ENCODE measurements around the gene ALDH4A1.

Gene ALDH4A1

GRCh38 chr1:18944810-18945209, 42.5 kb upstream of the ALDH4A1 start:
- Mint-ChIP-seq H3K4me3 (peak overlapping the region; percentile 24), H3K9me3 (no peaks in the 10 kb centered on the region), H3K27ac (ENCODE audit: low read depth) (peak overlapping the region; percentile 67), H3K4me1 (peaks cover 85% of the 10 kb centered on the region), H3K27me3 (no peaks in the 10 kb centered on the region), H3K36me3 (ENCODE audit: insufficient read depth) (peaks cover 36% of the 10 kb centered on the region)
- DNase-seq (ENCODE audit: low spot score in 2 of 2), result no peak
- ATAC-seq (replicated peaks; ENCODE audit: extremely low read depth, poor library complexity, severe bottlenecking), result no peak

DNA sequence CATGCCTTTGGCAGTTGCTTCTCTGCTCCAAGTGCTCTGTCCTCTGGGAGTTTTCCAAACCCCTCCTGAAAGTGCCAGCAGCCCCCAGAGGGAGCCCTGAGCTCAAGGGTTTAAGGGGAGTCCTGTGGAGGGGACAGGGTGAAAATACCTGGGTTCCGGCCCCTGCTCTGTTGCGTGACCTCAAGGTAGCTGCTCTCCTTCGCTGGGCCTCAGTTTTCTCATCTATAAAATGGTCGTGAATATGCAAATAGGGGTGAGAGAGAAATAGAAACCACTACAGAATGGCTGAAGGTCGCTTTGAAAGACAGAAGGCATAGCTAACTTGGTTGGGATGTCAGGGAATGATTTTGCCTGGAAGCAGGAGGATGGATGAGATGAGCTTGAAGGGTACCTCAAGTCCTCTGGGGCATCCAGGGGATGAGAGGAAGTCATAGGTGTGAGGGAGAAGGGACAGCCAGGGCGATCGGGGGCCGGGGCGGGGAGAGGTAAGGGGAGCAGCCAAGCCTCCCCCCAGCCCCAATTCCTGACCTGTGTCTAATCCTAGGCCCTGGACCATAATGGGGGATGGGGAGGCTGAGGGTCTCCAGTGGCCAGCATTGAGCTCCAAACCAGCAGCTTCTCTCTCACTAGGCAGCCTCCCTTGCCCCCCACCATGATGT, 41.7 kb upstream of the ALDH4A1 start:
- DNase-seq (ENCODE audit: low spot score in 2 of 2), result no peak
- Mint-ChIP-seq H3K4me3 (peak overlapping the region; percentile 24), H3K4me1 (peaks cover 82% of the 10 kb centered on the region), H3K27ac (ENCODE audit: low read depth) (peak overlapping the region; percentile 67), H3K9me3 (no peaks in the 10 kb centered on the region), H3K36me3 (ENCODE audit: insufficient read depth) (peaks cover 32% of the 10 kb centered on the region), H3K27me3 (no peaks in the 10 kb centered on the region)
- ATAC-seq (replicated peaks; ENCODE audit: extremely low read depth, poor library complexity, severe bottlenecking), result no peak

- Mint-ChIP-seq H3K4me3 (peak overlapping the region; percentile 20), H3K27me3 (no peaks in the 10 kb centered on the region), H3K36me3 (ENCODE audit: insufficient read depth) (peaks cover 24% of the 10 kb centered on the region), H3K27ac (ENCODE audit: low read depth) (peak overlapping the region; percentile 67), H3K4me1 (peaks cover 76% of the 10 kb centered on the region), H3K9me3 (no peaks in the 10 kb centered on the region)
- DNase-seq (ENCODE audit: low spot score in 2 of 2) (no peak), ATAC-seq (replicated peaks; ENCODE audit: extremely low read depth, poor library complexity, severe bottlenecking) (no peak)
Measured at GRCh38 chr1:18943162-18943561, 40.8 kb upstream of the ALDH4A1 start.

- DNase-seq (ENCODE audit: low spot score in 2 of 2) (no peak), ATAC-seq (replicated peaks; ENCODE audit: extremely low read depth, poor library complexity, severe bottlenecking) (no peak)
- Mint-ChIP-seq H3K4me1 (peaks cover 71% of the 10 kb centered on the region), H3K4me3 (no peak overlapping the region), H3K27me3 (no peaks in the 10 kb centered on the region), H3K36me3 (ENCODE audit: insufficient read depth) (peaks cover 22% of the 10 kb centered on the region), H3K9me3 (no peaks in the 10 kb centered on the region), H3K27ac (ENCODE audit: low read depth) (no peak overlapping the region)
Measured at GRCh38 chr1:18942340-18942739, 40.0 kb upstream of the ALDH4A1 start.

- no peaks in the 10 kb centered on the region for H3K9me3 Mint-ChIP-seq
- ATAC-seq (replicated peaks; ENCODE audit: extremely low read depth, poor library complexity, severe bottlenecking), result no peak
- H3K4me3 Mint-ChIP-seq, result no peak overlapping the region
- DNase-seq (ENCODE audit: low spot score in 2 of 2), result no peak
- H3K4me1 Mint-ChIP-seq, result peaks cover 69% of the 10 kb centered on the region
- H3K36me3 Mint-ChIP-seq (ENCODE audit: insufficient read depth), result peaks cover 21% of the 10 kb centered on the region
- H3K27me3 Mint-ChIP-seq, result no peaks in the 10 kb centered on the region
- peak overlapping the region; percentile 71 for H3K27ac Mint-ChIP-seq (ENCODE audit: low read depth)
Measured at GRCh38 chr1:18941221-18942141, 39.1 kb upstream of the ALDH4A1 start.

GRCh38 chr1:18940303-18941020, 38.1 kb upstream of the ALDH4A1 start:
- no peaks in the 10 kb centered on the region for H3K27me3 Mint-ChIP-seq
- H3K4me1 Mint-ChIP-seq, result peaks cover 73% of the 10 kb centered on the region
- H3K9me3 Mint-ChIP-seq, result no peaks in the 10 kb centered on the region
- H3K36me3 Mint-ChIP-seq (ENCODE audit: insufficient read depth), result peaks cover 23% of the 10 kb centered on the region
- ATAC-seq (replicated peaks; ENCODE audit: extremely low read depth, poor library complexity, severe bottlenecking), result no peak
- DNase-seq (ENCODE audit: low spot score in 2 of 2), result no peak
- peak overlapping the region; percentile 71 for H3K27ac Mint-ChIP-seq (ENCODE audit: low read depth)
- peak overlapping the region; percentile 2 for H3K4me3 Mint-ChIP-seq

DNA sequence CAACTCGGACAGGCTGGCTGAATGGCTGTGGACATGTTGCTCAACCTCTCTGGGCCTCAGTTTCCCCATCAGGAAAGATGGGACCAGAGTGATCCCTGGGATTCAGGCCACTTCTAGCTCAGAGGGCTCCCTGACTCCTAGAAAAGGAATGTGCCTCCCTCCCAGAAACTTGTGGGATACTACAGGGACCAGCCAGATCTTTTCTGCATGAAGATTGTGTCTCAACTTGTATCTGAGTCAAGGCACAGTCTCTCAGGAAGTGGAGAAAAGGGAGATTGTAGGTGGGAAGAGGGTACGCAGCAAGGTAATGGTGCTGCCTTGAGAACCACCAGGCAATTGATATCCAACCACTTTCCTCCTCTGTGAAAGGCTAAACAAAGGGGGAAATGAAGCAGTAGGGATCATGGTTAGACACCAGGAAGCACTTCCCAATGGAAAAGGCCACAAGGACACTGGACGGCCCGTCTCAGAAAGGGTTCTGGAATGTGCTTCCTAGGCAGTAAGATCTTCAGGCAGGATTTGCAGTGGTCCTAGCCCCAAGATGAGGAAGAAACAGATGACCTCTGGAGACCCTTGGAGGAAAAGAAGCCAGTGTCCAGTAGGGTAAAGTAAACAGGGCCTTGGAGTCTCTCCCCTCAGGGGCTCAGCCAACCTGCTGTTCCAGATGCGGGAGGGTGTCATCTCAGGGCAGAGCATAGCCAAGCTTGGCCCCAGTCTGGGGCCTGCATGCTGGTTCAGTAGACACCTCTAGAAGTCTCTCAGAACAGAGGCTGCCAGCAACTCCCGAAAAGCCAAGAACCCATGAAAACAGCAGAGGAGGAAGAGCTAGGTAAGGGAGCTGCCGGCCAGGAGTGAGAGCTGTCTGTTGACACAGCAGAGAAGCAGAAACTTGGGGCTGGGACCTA, 37.3 kb upstream of the ALDH4A1 start:
- Mint-ChIP-seq H3K9me3 (no peaks in the 10 kb centered on the region), H3K4me1 (peaks cover 73% of the 10 kb centered on the region), H3K4me3 (peak overlapping the region; percentile 2), H3K36me3 (ENCODE audit: insufficient read depth) (peaks cover 21% of the 10 kb centered on the region), H3K27me3 (no peaks in the 10 kb centered on the region), H3K27ac (ENCODE audit: low read depth) (peak overlapping the region; percentile 66)
- ATAC-seq (replicated peaks; ENCODE audit: extremely low read depth, poor library complexity, severe bottlenecking) (no peak), DNase-seq (ENCODE audit: low spot score in 2 of 2) (no peak)

- H3K36me3 Mint-ChIP-seq (ENCODE audit: insufficient read depth), result peaks cover 19% of the 10 kb centered on the region
- H3K27me3 Mint-ChIP-seq, result no peaks in the 10 kb centered on the region
- H3K4me1 Mint-ChIP-seq, result peaks cover 68% of the 10 kb centered on the region
- DNase-seq (ENCODE audit: low spot score in 2 of 2) (no peak), ATAC-seq (replicated peaks; ENCODE audit: extremely low read depth, poor library complexity, severe bottlenecking) (no peak)
- peak overlapping the region; percentile 66 for H3K27ac Mint-ChIP-seq (ENCODE audit: low read depth)
- no peaks in the 10 kb centered on the region for H3K9me3 Mint-ChIP-seq
- H3K4me3 Mint-ChIP-seq, result no peak overlapping the region
Measured at GRCh38 chr1:18938707-18939070, 36.3 kb upstream of the ALDH4A1 start.

- no peak for ATAC-seq (replicated peaks; ENCODE audit: extremely low read depth, poor library complexity, severe bottlenecking)
- no peaks in the 10 kb centered on the region for H3K9me3 Mint-ChIP-seq
- peaks cover 63% of the 10 kb centered on the region for H3K4me1 Mint-ChIP-seq
- no peak overlapping the region for H3K4me3 Mint-ChIP-seq
- no peak for DNase-seq (ENCODE audit: low spot score in 2 of 2)
- H3K27ac Mint-ChIP-seq (ENCODE audit: low read depth), result peak overlapping the region; percentile 66
- no peaks in the 10 kb centered on the region for H3K27me3 Mint-ChIP-seq
- peaks cover 17% of the 10 kb centered on the region for H3K36me3 Mint-ChIP-seq (ENCODE audit: insufficient read depth)
Measured at GRCh38 chr1:18938008-18938706, 35.8 kb upstream of the ALDH4A1 start.

- H3K9me3 Mint-ChIP-seq, result no peaks in the 10 kb centered on the region
- H3K27ac Mint-ChIP-seq (ENCODE audit: low read depth), result no peak overlapping the region
- H3K27me3 Mint-ChIP-seq, result no peaks in the 10 kb centered on the region
- H3K4me3 Mint-ChIP-seq, result no peak overlapping the region
- peaks cover 18% of the 10 kb centered on the region for H3K36me3 Mint-ChIP-seq (ENCODE audit: insufficient read depth)
- DNase-seq (ENCODE audit: low spot score in 2 of 2), result no peak
- H3K4me1 Mint-ChIP-seq, result peaks cover 68% of the 10 kb centered on the region
- no peak for ATAC-seq (replicated peaks; ENCODE audit: extremely low read depth, poor library complexity, severe bottlenecking)
Measured at GRCh38 chr1:18937539-18937938, 35.2 kb upstream of the ALDH4A1 start.

GRCh38 chr1:18936814-18937481, 34.6 kb upstream of the ALDH4A1 start:
- DNase-seq (ENCODE audit: low spot score in 2 of 2), result no peak
- Mint-ChIP-seq H3K27ac (ENCODE audit: low read depth) (peak overlapping the region; percentile 77), H3K4me3 (no peak overlapping the region), H3K9me3 (no peaks in the 10 kb centered on the region), H3K36me3 (ENCODE audit: insufficient read depth) (peaks cover 16% of the 10 kb centered on the region), H3K4me1 (peaks cover 73% of the 10 kb centered on the region), H3K27me3 (no peaks in the 10 kb centered on the region)
- no peak for ATAC-seq (replicated peaks; ENCODE audit: extremely low read depth, poor library complexity, severe bottlenecking)
